ENCODE results near the gene ST14.

The ST14 gene

GRCh38 chr11:130234315-130234714 lies 74.7 kb downstream of the ST14 start:
- no peak for TF ChIP-seq CTCF (IDR thresholded peaks at IDR 0.05; ENCODE audit: low read length)
- TF ChIP-seq EZH2phosphoT487 (IDR thresholded peaks at IDR 0.05; ENCODE audit: low read length) = no peak
- no peak for TF ChIP-seq EZH2 (optimal IDR thresholded peaks at IDR 0.05; ENCODE audit: low read depth, low read length)
- no peaks in the 10 kb centered on the region for H4K20me1 ChIP-seq (ENCODE audit: insufficient read depth, low read length)
- H3K4me3 ChIP-seq (ENCODE audit: low read length) = no peak overlapping the region
- no peaks in the 10 kb centered on the region for H3K9me3 ChIP-seq (replicated peaks; ENCODE audit: insufficient read depth, low read length)
- DNase-seq = no peak
- no peaks in the 10 kb centered on the region for H3K27me3 ChIP-seq (replicated peaks; ENCODE audit: insufficient read depth, low read length)
- no peaks in the 10 kb centered on the region for H3K79me2 ChIP-seq (ENCODE audit: low read length)
- no peaks in the 10 kb centered on the region for H3F3A ChIP-seq (ENCODE audit: insufficient read depth, low read length)
- no peaks in the 10 kb centered on the region for H3K36me3 ChIP-seq (replicated peaks; ENCODE audit: insufficient read depth, low read length)
- no peaks in the 10 kb centered on the region for H3K4me1 ChIP-seq (ENCODE audit: low read length)
- H2AFZ ChIP-seq (ENCODE audit: low read length) = no peak overlapping the region
- H3K9ac ChIP-seq (ENCODE audit: low read length) = no peak overlapping the region
- H3K9me2 ChIP-seq (replicated peaks; ENCODE audit: insufficient read depth, low read length) = no peaks in the 10 kb centered on the region
- no peak overlapping the region for H3K4me2 ChIP-seq (ENCODE audit: low read depth, low read length)
- H3K27ac ChIP-seq (ENCODE audit: low read length) = no peak overlapping the region

- DNase-seq = no peak
- H3K36me3 ChIP-seq (replicated peaks; ENCODE audit: insufficient read depth, low read length) = no peaks in the 10 kb centered on the region
These were observed 77.9 kb downstream of the ST14 start for GRCh38 chr11:130237282-130238006.

GRCh38 chr11:130241713-130242112 lies 82.1 kb downstream of the ST14 start:
- no peak overlapping the region for H3K27ac ChIP-seq (ENCODE audit: low read length)
- no peak for DNase-seq
- peaks cover 38% of the 10 kb centered on the region for H3K79me2 ChIP-seq (ENCODE audit: low read length)
- peaks cover 5% of the 10 kb centered on the region for H3F3A ChIP-seq (ENCODE audit: insufficient read depth, low read length)
- peaks cover 10% of the 10 kb centered on the region for H3K4me1 ChIP-seq (ENCODE audit: low read length)
- H4K20me1 ChIP-seq (ENCODE audit: insufficient read depth, low read length) = no peaks in the 10 kb centered on the region
- no peak overlapping the region for H3K4me3 ChIP-seq (ENCODE audit: low read length)
- no peaks in the 10 kb centered on the region; the same call in 1 of the 2 replicates for H3K36me3 ChIP-seq (replicated peaks; ENCODE audit: insufficient read depth, low read length)
- H3K27me3 ChIP-seq (replicated peaks; ENCODE audit: insufficient read depth, low read length) = no peaks in the 10 kb centered on the region
- no peak overlapping the region for H3K9ac ChIP-seq (ENCODE audit: low read length)
- no peak for TF ChIP-seq EZH2phosphoT487 (IDR thresholded peaks at IDR 0.05; ENCODE audit: low read length)
- TF ChIP-seq CTCF (IDR thresholded peaks at IDR 0.05; ENCODE audit: low read length) = 0 out of 2 replicates have a peak, but pooled peaks have one; percentile 6
- no peak for TF ChIP-seq EZH2 (optimal IDR thresholded peaks at IDR 0.05; ENCODE audit: low read depth, low read length)
- no peaks in the 10 kb centered on the region for H3K9me2 ChIP-seq (replicated peaks; ENCODE audit: insufficient read depth, low read length)
- H2AFZ ChIP-seq (ENCODE audit: low read length) = no peak overlapping the region
- H3K9me3 ChIP-seq (replicated peaks; ENCODE audit: insufficient read depth, low read length) = no peaks in the 10 kb centered on the region
- H3K4me2 ChIP-seq (ENCODE audit: low read depth, low read length) = no peak overlapping the region

More at GRCh38 chr11:130237282-130238006, 77.9 kb downstream of the ST14 start:
- Histone ChIP-seq H3F3A (ENCODE audit: insufficient read depth, low read length) (no peaks in the 10 kb centered on the region), H3K9me3 (replicated peaks; ENCODE audit: insufficient read depth, low read length) (no peaks in the 10 kb centered on the region), H3K9ac (ENCODE audit: low read length) (no peak overlapping the region), H4K20me1 (ENCODE audit: insufficient read depth, low read length) (no peaks in the 10 kb centered on the region), H3K4me1 (ENCODE audit: low read length) (no peaks in the 10 kb centered on the region), H3K4me3 (ENCODE audit: low read length) (no peak overlapping the region), H3K4me2 (ENCODE audit: low read depth, low read length) (no peak overlapping the region), H3K79me2 (ENCODE audit: low read length) (peaks cover 12% of the 10 kb centered on the region; the same call in 1 of the 2 replicates), H2AFZ (ENCODE audit: low read length) (no peak overlapping the region), H3K27me3 (replicated peaks; ENCODE audit: insufficient read depth, low read length) (no peaks in the 10 kb centered on the region), H3K27ac (ENCODE audit: low read length) (no peak overlapping the region), H3K9me2 (replicated peaks; ENCODE audit: insufficient read depth, low read length) (no peaks in the 10 kb centered on the region)
- no peak for TF ChIP-seq EZH2 (optimal IDR thresholded peaks at IDR 0.05; ENCODE audit: low read depth, low read length)
- no peak for TF ChIP-seq EZH2phosphoT487 (IDR thresholded peaks at IDR 0.05; ENCODE audit: low read length)
- no peak for TF ChIP-seq CTCF (IDR thresholded peaks at IDR 0.05; ENCODE audit: low read length)

Data from MM.1S (cell line).